Measurements from ENCODE around the gene FAM107B. TPM values are rescaled to one million over a fixed set of nuclear protein-coding genes. Genes with fewer than 3 reads are reported as not detected.

The FAM107B gene
- total and polyA plus RNA-seq, 2 experiments from 2014 or later = 11.0 to 17.6 TPM

DNA sequence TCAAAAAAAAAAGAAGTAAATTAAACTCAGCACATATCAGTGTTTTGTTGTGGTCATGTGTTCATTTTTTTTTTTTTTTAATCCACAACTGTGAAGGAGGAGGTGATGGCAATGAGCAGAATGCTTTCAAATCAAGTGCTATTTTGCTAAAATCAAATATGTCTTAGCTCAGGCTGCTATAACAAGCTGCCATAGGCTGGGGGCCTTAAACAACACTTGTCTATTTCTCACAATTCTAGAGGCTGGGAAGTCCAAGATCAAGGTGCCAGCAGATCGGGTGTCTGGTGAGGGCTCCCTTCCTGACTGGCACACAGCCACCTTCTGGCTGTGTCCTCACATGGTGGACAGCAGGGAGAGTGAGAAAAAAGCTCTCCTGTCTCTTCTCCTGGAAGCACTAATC lies 203.9 kb downstream of the FAM107B start:
- H3K9me2 ChIP-seq (ENCODE audit: insufficient read depth) = 0 out of 2 replicates have a peak, but pooled peaks cover 3% of the 10 kb centered on the region
- no peaks in the 10 kb centered on the region for H3K4me1 ChIP-seq (ENCODE audit: insufficient read depth)
- peaks cover 7% of the 10 kb centered on the region for H3K27me3 Mint-ChIP-seq (ENCODE audit: insufficient read depth, low read depth, poor library complexity)
- H3K27ac Mint-ChIP-seq = no peak overlapping the region
- DNase-seq (ENCODE audit: low spot score) (no peak), ATAC-seq (no peak)
- H3K4me2 ChIP-seq = no peak overlapping the region
- H3K27ac ChIP-seq (ENCODE audit: low read depth) = no peak overlapping the region
- no peak overlapping the region for H2AFZ ChIP-seq
- H3K4me1 Mint-ChIP-seq = peaks cover 10% of the 10 kb centered on the region
- no peaks in the 10 kb centered on the region for H3F3A ChIP-seq (replicated peaks; ENCODE audit: low read depth)
- peaks cover 43% of the 10 kb centered on the region for H3K79me2 ChIP-seq (replicated peaks; ENCODE audit: insufficient read depth)
- H3K4me3 ChIP-seq = no peak overlapping the region
- H3K27me3 ChIP-seq (ENCODE audit: insufficient read depth) = no peaks in the 10 kb centered on the region
- H3K4me3 Mint-ChIP-seq = no peak overlapping the region
- no peaks in the 10 kb centered on the region for H3K36me3 ChIP-seq (ENCODE audit: insufficient read depth)
- peaks cover 26% of the 10 kb centered on the region for H3K36me3 Mint-ChIP-seq (ENCODE audit: low read depth)
- peaks cover 4% of the 10 kb centered on the region; the same call in 1 of the 2 replicates for H4K20me1 ChIP-seq (replicated peaks; ENCODE audit: insufficient read depth)
- peaks cover 9% of the 10 kb centered on the region; the same call in 1 of the 3 replicates for H3K9me3 Mint-ChIP-seq
- TF ChIP-seq NANOG (IDR thresholded peaks at IDR 0.05; ENCODE audit: borderline replicate concordance) (no peak), EZH2phosphoT487 (IDR thresholded peaks at IDR 0.05; ENCODE audit: unreplicated experiment) (no peak), POLR2AphosphoS5 (IDR thresholded peaks at IDR 0.05; ENCODE audit: low read depth) (no peak), EZH2 (IDR thresholded peaks at IDR 0.05; ENCODE audit: low read depth, unreplicated experiment) (no peak), ZNF331 (CRISPR knock-in tag; IDR thresholded peaks at IDR 0.05; ENCODE audit: low read depth) (no peak), JUNB (IDR thresholded peaks at IDR 0.05; ENCODE audit: unreplicated experiment) (no peak), STAT1 (IDR thresholded peaks at IDR 0.05; ENCODE audit: unreplicated experiment) (no peak), ZNF114 (CRISPR knock-in tag; IDR thresholded peaks at IDR 0.05) (no peak)
- TF ChIP-seq, protein P1, sequence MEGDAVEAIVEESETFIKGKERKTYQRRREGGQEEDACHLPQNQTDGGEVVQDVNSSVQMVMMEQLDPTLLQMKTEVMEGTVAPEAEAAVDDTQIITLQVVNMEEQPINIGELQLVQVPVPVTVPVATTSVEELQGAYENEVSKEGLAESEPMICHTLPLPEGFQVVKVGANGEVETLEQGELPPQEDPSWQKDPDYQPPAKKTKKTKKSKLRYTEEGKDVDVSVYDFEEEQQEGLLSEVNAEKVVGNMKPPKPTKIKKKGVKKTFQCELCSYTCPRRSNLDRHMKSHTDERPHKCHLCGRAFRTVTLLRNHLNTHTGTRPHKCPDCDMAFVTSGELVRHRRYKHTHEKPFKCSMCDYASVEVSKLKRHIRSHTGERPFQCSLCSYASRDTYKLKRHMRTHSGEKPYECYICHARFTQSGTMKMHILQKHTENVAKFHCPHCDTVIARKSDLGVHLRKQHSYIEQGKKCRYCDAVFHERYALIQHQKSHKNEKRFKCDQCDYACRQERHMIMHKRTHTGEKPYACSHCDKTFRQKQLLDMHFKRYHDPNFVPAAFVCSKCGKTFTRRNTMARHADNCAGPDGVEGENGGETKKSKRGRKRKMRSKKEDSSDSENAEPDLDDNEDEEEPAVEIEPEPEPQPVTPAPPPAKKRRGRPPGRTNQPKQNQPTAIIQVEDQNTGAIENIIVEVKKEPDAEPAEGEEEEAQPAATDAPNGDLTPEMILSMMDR (conservative IDR thresholded peaks at IDR 0.05; ENCODE audit: low read depth in 2 of 2) = no peak
- TF ChIP-seq, protein P2, sequence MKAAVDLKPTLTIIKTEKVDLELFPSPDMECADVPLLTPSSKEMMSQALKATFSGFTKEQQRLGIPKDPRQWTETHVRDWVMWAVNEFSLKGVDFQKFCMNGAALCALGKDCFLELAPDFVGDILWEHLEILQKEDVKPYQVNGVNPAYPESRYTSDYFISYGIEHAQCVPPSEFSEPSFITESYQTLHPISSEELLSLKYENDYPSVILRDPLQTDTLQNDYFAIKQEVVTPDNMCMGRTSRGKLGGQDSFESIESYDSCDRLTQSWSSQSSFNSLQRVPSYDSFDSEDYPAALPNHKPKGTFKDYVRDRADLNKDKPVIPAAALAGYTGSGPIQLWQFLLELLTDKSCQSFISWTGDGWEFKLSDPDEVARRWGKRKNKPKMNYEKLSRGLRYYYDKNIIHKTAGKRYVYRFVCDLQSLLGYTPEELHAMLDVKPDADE (IDR thresholded peaks at IDR 0.05) = no peak
- TF ChIP-seq, protein P3, sequence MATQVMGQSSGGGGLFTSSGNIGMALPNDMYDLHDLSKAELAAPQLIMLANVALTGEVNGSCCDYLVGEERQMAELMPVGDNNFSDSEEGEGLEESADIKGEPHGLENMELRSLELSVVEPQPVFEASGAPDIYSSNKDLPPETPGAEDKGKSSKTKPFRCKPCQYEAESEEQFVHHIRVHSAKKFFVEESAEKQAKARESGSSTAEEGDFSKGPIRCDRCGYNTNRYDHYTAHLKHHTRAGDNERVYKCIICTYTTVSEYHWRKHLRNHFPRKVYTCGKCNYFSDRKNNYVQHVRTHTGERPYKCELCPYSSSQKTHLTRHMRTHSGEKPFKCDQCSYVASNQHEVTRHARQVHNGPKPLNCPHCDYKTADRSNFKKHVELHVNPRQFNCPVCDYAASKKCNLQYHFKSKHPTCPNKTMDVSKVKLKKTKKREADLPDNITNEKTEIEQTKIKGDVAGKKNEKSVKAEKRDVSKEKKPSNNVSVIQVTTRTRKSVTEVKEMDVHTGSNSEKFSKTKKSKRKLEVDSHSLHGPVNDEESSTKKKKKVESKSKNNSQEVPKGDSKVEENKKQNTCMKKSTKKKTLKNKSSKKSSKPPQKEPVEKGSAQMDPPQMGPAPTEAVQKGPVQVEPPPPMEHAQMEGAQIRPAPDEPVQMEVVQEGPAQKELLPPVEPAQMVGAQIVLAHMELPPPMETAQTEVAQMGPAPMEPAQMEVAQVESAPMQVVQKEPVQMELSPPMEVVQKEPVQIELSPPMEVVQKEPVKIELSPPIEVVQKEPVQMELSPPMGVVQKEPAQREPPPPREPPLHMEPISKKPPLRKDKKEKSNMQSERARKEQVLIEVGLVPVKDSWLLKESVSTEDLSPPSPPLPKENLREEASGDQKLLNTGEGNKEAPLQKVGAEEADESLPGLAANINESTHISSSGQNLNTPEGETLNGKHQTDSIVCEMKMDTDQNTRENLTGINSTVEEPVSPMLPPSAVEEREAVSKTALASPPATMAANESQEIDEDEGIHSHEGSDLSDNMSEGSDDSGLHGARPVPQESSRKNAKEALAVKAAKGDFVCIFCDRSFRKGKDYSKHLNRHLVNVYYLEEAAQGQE (IDR thresholded peaks at IDR 0.05; ENCODE audit: unreplicated experiment) = no peak

Data from GM23338 (cell line).